K562 (cell line): ENCODE results near the gene FAM53B. TPM values are rescaled to one million over a fixed set of nuclear protein-coding genes. Genes with fewer than 3 reads are reported as not detected.

ENCODE experiments used
- DMBX1 ChIP-seq: fragments of 250-450 bp; sonication (Bioruptor Pico); IDR thresholded peaks from 2 replicates; pipeline ENCODE4 v1.8.0; 2022; ENCODE audit warnings: inconsistent platforms, mild to moderate bottlenecking, moderate library complexity, borderline replicate concordance
- FOSL1 ChIP-seq: fragments of 200-800 bp; sonication (Bioruptor generic); conservative IDR thresholded peaks from 2 replicates; pipeline ENCODE4 v1.6.1; 2016; ENCODE audit warnings: missing genetic modification characterization, missing compliant biosample characterization
- GABPA ChIP-seq: fragments of 200-800 bp; sonication (Bioruptor generic); conservative IDR thresholded peaks from 2 replicates; pipeline ENCODE4 v1.6.1; 2016; ENCODE audit warnings: low read depth, missing genetic modification characterization, missing compliant biosample characterization
- KDM5B ChIP-seq: fragments of 200-600 bp; sonication (generic); IDR thresholded peaks from 2 replicates; pipeline ENCODE4 v1.6.1; 2012; ENCODE audit warnings: low read depth, mild to moderate bottlenecking, moderate library complexity, low read length, control low read depth, inconsistent platforms; ENCODE audit not compliant: insufficient replicate concordance
- NFIC ChIP-seq: fragments of 450-650 bp; IDR thresholded peaks from 2 replicates; pipeline ENCODE4 v1.6.1; 2017; ENCODE audit warnings: mild to moderate bottlenecking, inconsistent platforms
- PHF8 ChIP-seq: fragments of 200-600 bp; sonication (generic); IDR thresholded peaks from 2 replicates; pipeline ENCODE4 v1.6.1; 2012; ENCODE audit warnings: mixed run types, mild to moderate bottlenecking, inconsistent platforms, low read length, moderate library complexity, borderline replicate concordance
- RBFOX2 ChIP-seq: fragments of 200-400 bp; formaldehyde crosslinking; IDR thresholded peaks from 2 replicates; pipeline ENCODE4 v1.6.1; 2017; ENCODE audit warnings: low read depth, mild to moderate bottlenecking, low read length, moderate library complexity
- RFX1 ChIP-seq: fragments of 450-650 bp; IDR thresholded peaks from 2 replicates; pipeline ENCODE4 v1.6.1; 2016; ENCODE audit warnings: mild to moderate bottlenecking, moderate library complexity
- YY1 ChIP-seq, 3 experiments: IDR thresholded peaks; 2 replicates each; pipeline ENCODE4 v1.6.1; 2011; ENCODE audit warnings: low read length in 2 of 3, mild to moderate bottlenecking in 2 of 3, moderate library complexity in 2 of 3, borderline replicate concordance in 1 of 3, control low read depth in 1 of 3, low read depth in 1 of 3; ENCODE audit not compliant: insufficient read depth in 3 of 3, insufficient replicate concordance in 2 of 3, control insufficient read depth in 1 of 3, insufficient read length in 1 of 3; ENCODE audit errors: extremely low read depth in 1 of 3
- ZBTB1 ChIP-seq: sonication (generic); formaldehyde crosslinking; IDR thresholded peaks from 2 replicates; pipeline ENCODE4 v1.8.1; 2023; ENCODE audit warnings: missing genetic modification reagents, low read depth, mild to moderate bottlenecking, borderline replicate concordance
- ZBTB7A ChIP-seq: IDR thresholded peaks from 2 replicates; pipeline ENCODE4 v1.6.1; 2011; ENCODE audit warnings: low read depth, mild to moderate bottlenecking, low read length, moderate library complexity, borderline replicate concordance; ENCODE audit not compliant: control insufficient read depth
- polyA plus RNA-seq, 8 experiments: library from polyadenylated mRNA; depleted of rRNA in 4 of 8; stranded (reverse) in 5 of 8; unstranded in 3 of 8; fragments of >200 nt; fragmentation: Nextera tagmentation in 2 of 8; fragmentation: Illumina TruSeq in 1 of 8; extraction: Ambion mirVana in 2 of 8; extraction: Trizol in 1 of 8; gene quantifications; 2 replicates each; pipeline versions ENCODE4 v1.2.1 to v1.2.3, GENCODE V29; 2011 to 2014; ENCODE audit warnings: inconsistent platforms in 1 of 8, missing spikeins in 1 of 8
- total RNA-seq, 7 experiments: library from RNA; depleted of rRNA in 6 of 7; stranded (reverse); fragments of >200 nt in 6 of 7; fragmentation: Illumina TruSeq in 2 of 7; extraction: Trizol in 2 of 7; gene quantifications; 2 replicates each; pipeline versions ENCODE4 v1.2.1 to v1.2.3, GENCODE V29; 2011 to 2021; ENCODE audit warnings: low replicate concordance in 1 of 7
- TF ChIP-seq, protein P1 (sequence below), 2 experiments: IDR thresholded peaks; 2 replicates each; pipeline ENCODE4 v1.6.1; 2012; ENCODE audit warnings: improper control_type of control experiment in 2 of 2, low read depth in 2 of 2, low read length in 2 of 2, borderline replicate concordance in 1 of 2
- TF ChIP-seq, protein P2 (sequence below): conservative IDR thresholded peaks from 2 replicates; pipeline ENCODE4 v1.6.1; 2011; ENCODE audit warnings: low read depth, mild to moderate bottlenecking, low read length; ENCODE audit not compliant: control insufficient read depth
- TF ChIP-seq, protein P3 (sequence below): fragments of 250-450 bp; sonication (Bioruptor Pico); IDR thresholded peaks from 2 replicates; pipeline ENCODE4 v1.6.1; 2021; ENCODE audit warnings: mild to moderate bottlenecking
- TF ChIP-seq, protein P4 (sequence below), 2 experiments: fragments of 200-800 bp in 1 of 2; sonication (Bioruptor generic) in 1 of 2; sonication (generic) in 1 of 2; formaldehyde crosslinking in 1 of 2; IDR thresholded peaks in 1 of 2; conservative IDR thresholded peaks in 1 of 2; 2 replicates each; pipeline versions ENCODE4 v1.5.0 to v1.6.1; 2016 to 2020; ENCODE audit warnings: missing compliant biosample characterization in 1 of 2, missing genetic modification characterization in 1 of 2, missing genetic modification reagents in 1 of 2

FAM53B gene
- total and polyA plus RNA-seq, 9 of the 15 experiments (the other 6 are each of a cell fraction or from before 2014, with no cell fraction given), result 0.03 to 16.5 (median 5.0) TPM

DNA sequence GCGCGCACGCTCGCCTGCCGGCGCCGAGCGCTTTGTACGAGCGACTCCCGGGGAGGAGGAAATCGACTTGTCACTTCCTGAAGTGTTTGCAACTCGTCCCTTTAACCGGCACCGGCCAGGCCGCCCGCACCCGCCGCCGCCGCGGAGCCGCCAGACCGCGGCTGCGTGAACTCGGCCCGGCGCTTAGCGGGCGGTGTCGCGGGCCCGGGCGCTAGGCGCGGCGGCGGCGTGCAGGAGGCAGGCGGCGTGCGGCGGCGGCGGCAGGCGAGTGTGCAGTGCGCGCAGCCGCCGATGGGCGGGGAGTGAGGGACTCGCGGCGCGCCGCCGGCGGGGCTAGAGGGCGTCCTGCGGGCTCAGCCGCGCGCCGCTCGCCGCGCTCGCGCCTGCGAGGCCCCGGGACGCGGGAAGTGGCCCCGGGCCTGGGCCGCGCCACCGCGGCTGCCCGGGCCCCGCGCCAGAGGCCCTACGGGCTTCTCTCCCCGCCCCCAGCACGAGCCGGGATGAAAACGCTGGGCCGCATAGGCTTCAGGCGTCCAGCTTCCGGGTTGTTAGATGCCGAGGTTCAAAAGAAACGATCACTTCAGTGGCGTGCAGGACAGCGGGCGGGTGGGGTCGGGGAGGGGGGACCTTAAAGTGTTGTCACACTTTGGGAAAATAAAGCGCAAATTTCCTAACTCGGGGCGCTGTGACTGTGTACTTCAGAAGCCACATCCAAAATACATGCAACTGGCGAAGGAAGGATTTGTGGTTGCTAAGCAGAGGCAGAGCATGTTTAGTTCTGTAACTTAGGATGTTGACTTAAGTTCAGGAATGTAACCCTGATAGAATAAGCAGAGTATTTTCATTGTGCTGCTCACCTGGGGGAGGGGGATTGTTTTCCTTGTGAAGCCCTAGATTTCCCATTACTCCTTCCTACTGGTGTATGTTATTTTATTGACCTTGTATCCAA is at the start of gene FAM53B (continued):
- TF ChIP-seq, protein P1, sequence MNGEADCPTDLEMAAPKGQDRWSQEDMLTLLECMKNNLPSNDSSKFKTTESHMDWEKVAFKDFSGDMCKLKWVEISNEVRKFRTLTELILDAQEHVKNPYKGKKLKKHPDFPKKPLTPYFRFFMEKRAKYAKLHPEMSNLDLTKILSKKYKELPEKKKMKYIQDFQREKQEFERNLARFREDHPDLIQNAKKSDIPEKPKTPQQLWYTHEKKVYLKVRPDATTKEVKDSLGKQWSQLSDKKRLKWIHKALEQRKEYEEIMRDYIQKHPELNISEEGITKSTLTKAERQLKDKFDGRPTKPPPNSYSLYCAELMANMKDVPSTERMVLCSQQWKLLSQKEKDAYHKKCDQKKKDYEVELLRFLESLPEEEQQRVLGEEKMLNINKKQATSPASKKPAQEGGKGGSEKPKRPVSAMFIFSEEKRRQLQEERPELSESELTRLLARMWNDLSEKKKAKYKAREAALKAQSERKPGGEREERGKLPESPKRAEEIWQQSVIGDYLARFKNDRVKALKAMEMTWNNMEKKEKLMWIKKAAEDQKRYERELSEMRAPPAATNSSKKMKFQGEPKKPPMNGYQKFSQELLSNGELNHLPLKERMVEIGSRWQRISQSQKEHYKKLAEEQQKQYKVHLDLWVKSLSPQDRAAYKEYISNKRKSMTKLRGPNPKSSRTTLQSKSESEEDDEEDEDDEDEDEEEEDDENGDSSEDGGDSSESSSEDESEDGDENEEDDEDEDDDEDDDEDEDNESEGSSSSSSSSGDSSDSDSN (IDR thresholded peaks at IDR 0.05; ENCODE audit: borderline replicate concordance in 1 of 2, low read depth in 2 of 2, low read length in 2 of 2), result peak; percentile 29 to 59; a peak in 1 of 4 replicates
- TF ChIP-seq GABPA (tag) (peak; percentile 36; the same call in 1 of the 2 replicates), RBFOX2 (peak; percentile 53; the same call in 1 of the 2 replicates), PHF8 (peak; percentile 46; the same call in 1 of the 2 replicates), ZBTB1 (CRISPR knock-in tag) (peak; percentile 91), DMBX1 (CRISPR knock-in tag) (no peak), NFIC (0 out of 2 replicates have a peak, but pooled peaks have one; percentile 7), KDM5B (no peak), FOSL1 (tag) (0 out of 2 replicates have a peak, but pooled peaks have one; percentile 17), ZBTB7A (0 out of 2 replicates have a peak, but pooled peaks have one; percentile 27), YY1 (IDR thresholded peaks at IDR 0.05; ENCODE audit: borderline replicate concordance in 1 of 3, control insufficient read depth in 1 of 3, extremely low read depth in 1 of 3, insufficient read depth in 3 of 3, insufficient read length in 1 of 3, insufficient replicate concordance in 2 of 3, low read depth in 1 of 3, low read length in 2 of 3) (peak in 1 of 3 experiments; percentile 4), RFX1 (0 out of 2 replicates have a peak, but pooled peaks have one; percentile 19)
- TF ChIP-seq, protein P2, sequence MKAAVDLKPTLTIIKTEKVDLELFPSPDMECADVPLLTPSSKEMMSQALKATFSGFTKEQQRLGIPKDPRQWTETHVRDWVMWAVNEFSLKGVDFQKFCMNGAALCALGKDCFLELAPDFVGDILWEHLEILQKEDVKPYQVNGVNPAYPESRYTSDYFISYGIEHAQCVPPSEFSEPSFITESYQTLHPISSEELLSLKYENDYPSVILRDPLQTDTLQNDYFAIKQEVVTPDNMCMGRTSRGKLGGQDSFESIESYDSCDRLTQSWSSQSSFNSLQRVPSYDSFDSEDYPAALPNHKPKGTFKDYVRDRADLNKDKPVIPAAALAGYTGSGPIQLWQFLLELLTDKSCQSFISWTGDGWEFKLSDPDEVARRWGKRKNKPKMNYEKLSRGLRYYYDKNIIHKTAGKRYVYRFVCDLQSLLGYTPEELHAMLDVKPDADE, result peak; percentile 22; the same call in 1 of the 2 replicates
- TF ChIP-seq, protein P3, sequence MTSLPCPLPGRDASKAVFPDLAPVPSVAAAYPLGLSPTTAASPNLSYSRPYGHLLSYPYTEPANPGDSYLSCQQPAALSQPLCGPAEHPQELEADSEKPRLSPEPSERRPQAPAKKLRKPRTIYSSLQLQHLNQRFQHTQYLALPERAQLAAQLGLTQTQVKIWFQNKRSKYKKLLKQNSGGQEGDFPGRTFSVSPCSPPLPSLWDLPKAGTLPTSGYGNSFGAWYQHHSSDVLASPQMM, result no peak
- TF ChIP-seq, protein P4, sequence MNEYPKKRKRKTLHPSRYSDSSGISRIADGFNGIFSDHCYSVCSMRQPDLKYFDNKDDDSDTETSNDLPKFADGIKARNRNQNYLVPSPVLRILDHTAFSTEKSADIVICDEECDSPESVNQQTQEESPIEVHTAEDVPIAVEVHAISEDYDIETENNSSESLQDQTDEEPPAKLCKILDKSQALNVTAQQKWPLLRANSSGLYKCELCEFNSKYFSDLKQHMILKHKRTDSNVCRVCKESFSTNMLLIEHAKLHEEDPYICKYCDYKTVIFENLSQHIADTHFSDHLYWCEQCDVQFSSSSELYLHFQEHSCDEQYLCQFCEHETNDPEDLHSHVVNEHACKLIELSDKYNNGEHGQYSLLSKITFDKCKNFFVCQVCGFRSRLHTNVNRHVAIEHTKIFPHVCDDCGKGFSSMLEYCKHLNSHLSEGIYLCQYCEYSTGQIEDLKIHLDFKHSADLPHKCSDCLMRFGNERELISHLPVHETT (CRISPR knock-in tag; conservative IDR thresholded peaks at IDR 0.05 in 1 of 2, IDR thresholded peaks at IDR 0.05 in 1 of 2), result peak in 1 of 2 experiments; percentile 68; a peak in 1 of 4 replicates
